NB4 (cell line): Measurements from ENCODE around the gene ACOT7.

ENCODE experiments used
- DNase-seq: peaks from one replicate; pipeline ENCODE4 v3.0.0; 2010; ENCODE audit warnings: low read depth
- H3K4me3 ChIP-seq: one replicate; pipeline ENCODE4 v1.5.1; 2011; ENCODE audit warnings: mild to moderate bottlenecking, low read depth, low read length, moderate library complexity
- MYC ChIP-seq: IDR thresholded peaks from 2 replicates; pipeline ENCODE4 v1.6.1; 2011; ENCODE audit warnings: low read depth, low read length
- POLR2A ChIP-seq: IDR thresholded peaks from 2 replicates; pipeline ENCODE4 v1.6.1; 2011; ENCODE audit warnings: mild to moderate bottlenecking; ENCODE audit not compliant: insufficient read length; ENCODE audit errors: extremely low read depth
- TF ChIP-seq, protein P1 (sequence below): IDR thresholded peaks from one replicate; pipeline ENCODE4 v1.5.1; 2012; ENCODE audit warnings: low read depth, low read length
- TF ChIP-seq, protein P2 (sequence below): IDR thresholded peaks from 2 replicates; pipeline ENCODE4 v1.6.1; 2011; ENCODE audit warnings: low read depth, low read length

Gene ACOT7

DNA sequence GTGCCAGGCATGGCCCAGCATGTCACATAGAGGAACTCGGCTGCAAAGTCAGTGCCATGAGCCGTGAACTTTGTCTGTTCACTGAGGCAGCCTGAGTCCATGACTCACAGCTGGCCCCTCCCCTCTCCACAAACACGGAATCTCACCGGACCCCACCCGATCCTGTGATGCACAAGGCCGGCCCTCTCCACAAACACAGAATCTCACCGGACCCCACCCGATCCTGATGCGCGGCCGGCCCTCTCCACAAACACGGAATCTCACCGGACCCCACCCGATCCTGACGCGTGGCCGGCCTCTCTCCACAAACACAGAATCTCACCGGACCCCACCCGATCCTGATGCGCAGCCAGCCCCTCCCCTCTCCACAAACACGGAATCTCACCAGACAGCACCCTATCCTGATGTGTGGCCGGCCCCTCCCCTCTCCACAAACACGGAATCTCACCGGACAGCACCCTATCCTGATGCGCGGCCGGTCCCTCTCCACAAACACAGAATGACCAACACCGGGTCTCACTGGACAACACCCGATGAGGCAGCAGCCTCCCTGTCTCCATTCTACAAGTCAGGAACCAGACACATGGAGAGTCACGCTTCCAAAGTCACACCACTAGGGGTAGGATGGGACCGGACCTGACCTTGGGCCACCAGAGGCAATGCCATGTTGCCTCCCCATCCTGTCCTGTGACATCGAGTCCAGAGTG, 93.1 kb downstream of the ACOT7 start:
- H3K4me3 ChIP-seq, result no peak overlapping the region
- DNase-seq, result no peak
- TF ChIP-seq, protein P1, sequence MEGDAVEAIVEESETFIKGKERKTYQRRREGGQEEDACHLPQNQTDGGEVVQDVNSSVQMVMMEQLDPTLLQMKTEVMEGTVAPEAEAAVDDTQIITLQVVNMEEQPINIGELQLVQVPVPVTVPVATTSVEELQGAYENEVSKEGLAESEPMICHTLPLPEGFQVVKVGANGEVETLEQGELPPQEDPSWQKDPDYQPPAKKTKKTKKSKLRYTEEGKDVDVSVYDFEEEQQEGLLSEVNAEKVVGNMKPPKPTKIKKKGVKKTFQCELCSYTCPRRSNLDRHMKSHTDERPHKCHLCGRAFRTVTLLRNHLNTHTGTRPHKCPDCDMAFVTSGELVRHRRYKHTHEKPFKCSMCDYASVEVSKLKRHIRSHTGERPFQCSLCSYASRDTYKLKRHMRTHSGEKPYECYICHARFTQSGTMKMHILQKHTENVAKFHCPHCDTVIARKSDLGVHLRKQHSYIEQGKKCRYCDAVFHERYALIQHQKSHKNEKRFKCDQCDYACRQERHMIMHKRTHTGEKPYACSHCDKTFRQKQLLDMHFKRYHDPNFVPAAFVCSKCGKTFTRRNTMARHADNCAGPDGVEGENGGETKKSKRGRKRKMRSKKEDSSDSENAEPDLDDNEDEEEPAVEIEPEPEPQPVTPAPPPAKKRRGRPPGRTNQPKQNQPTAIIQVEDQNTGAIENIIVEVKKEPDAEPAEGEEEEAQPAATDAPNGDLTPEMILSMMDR, result no peak
- TF ChIP-seq MYC, result no peak
- TF ChIP-seq, protein P2, sequence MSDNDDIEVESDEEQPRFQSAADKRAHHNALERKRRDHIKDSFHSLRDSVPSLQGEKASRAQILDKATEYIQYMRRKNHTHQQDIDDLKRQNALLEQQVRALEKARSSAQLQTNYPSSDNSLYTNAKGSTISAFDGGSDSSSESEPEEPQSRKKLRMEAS, result no peak
- no peak for TF ChIP-seq POLR2A

DNA sequence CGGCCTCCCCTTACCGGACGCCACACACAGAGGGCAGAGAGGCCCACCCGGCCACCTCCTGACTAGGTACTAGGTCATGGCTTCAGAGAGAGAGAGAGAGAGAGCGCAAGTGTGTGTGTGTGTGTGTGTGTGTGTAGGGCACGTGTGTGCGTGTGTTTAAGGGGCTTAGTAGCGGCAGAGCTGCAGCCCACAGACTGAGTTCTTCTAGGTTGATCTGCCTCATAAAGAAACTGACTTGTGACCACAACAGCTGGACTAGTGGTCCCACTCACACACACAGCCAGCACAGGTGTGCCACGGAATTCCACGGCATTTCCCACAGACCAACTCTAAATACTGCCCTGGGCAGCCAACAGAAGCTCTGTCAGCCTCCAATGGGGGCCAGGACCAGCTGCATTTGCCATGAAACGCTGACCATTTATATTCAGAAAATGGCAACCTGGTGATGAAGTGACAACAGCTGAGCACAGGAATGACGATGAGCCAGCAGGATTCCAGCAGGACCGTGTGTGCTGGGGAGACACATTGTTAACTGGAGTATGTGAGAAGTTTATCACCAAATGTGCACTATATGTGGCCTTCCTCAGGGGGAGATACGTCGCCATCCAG, 93.9 kb downstream of the ACOT7 start:
- H3K4me3 ChIP-seq, result no peak overlapping the region
- TF ChIP-seq POLR2A (no peak), MYC (no peak)
- TF ChIP-seq, protein P2, result no peak
- TF ChIP-seq, protein P1, result no peak
- no peak for DNase-seq

DNA sequence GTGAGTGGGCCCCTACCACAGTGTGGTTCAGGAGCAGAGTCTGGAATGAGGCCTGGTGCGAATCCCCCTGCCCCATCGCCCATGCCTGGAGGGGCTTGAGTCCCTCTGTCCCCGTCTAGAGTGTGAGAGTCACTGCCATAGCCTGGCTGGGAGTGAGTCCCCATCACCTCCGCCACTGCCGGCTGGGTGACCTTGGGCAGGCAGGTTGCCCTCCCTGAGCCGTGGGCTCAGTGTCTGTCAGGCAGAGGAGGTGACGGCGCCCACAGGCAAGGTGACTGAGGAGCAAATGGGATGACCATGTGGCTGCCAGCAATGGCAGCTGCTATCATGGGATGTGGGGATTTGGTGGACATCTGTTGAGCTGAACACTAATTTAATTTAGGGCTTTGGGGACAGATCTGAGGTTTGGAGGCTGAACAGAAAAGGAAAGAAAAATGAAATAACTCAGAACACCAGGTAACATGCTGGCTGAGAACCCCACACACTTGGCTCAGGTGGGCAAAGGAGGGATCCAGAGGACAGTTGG, 94.6 kb downstream of the ACOT7 start:
- TF ChIP-seq, protein P2, result no peak
- no peak for TF ChIP-seq MYC
- TF ChIP-seq, protein P1, result no peak
- H3K4me3 ChIP-seq, result no peak overlapping the region
- DNase-seq, result no peak

DNA sequence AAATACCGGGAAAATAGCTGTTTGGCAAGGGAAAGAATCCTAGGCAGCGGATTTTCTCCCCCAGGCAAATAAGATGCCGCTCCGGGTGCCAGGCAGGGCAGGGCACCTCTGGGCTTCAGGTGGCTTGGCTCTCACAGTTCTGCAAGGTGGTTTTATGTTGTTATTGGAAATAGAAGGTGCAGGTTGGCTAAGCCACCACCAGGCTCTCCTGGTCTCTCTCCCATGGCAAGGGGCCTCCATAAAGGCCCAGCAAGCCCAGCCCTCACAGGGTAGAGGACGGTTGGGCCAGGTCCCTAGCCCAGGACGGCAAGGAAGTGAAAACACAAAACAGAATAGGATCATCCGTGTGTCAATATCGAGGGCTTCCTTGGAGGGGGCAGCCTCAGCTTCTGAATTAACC, 95.0 kb downstream of the ACOT7 start:
- no peak overlapping the region for H3K4me3 ChIP-seq
- no peak for DNase-seq
- TF ChIP-seq POLR2A (no peak), MYC (no peak)
- TF ChIP-seq, protein P1, result no peak
- TF ChIP-seq, protein P2, result no peak

DNA sequence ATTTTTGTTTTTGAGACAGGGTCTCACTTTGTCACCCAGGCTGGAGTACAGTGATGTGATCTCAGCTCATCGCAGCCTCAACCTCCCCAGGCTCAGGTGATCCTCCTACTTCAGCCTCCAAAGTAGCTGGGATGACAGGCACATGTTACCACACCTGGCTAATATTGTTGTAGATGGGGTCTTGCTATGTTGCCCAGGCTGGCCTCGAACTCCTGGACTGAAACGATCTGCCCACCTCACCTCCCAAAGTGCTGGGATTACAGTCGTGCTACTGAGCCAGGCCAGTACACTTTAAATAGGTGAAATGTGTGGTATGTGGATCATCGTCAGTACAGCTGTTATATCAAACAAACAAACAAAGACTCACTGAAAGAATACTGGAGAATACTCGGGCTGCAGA, 97.7 kb downstream of the ACOT7 start:
- TF ChIP-seq MYC (no peak), POLR2A (no peak)
- TF ChIP-seq, protein P2, result no peak
- TF ChIP-seq, protein P1, result no peak
- no peak overlapping the region for H3K4me3 ChIP-seq
- no peak for DNase-seq
